ENCODE data around the gene UBL3. TPM values are rescaled to one million over a fixed set of nuclear protein-coding genes. Genes with fewer than 3 reads are reported as not detected.

UBL3 gene
- total and polyA plus RNA-seq, 10 of the 15 experiments (the other 5 are each of a cell fraction or from before 2014, with no cell fraction given) = 5.5 to 13.7 (median 10.6) TPM

GRCh38 chr13:29761160-29761559 is 89.3 kb downstream of the UBL3 start:
- no TSS peak for BruUV-seq (replicated peaks)
- intact Hi-C loops (cut with micrococcal nuclease; ENCODE audit: unreplicated experiment) = no loop called here
- FAIRE-seq (no peak), DNase-seq (ENCODE audit: low read depth, low spot score) (no peak), ATAC-seq (no peak)
- ChIA-PET SMC1A (ENCODE audit: uncharacterized antibody, unreplicated experiment) (interaction anchor here (1.4 to 5.3 kb wide), 3 partner anchors 9 to 353 kb away, joined by 4 to 35 read pairs (median 29); no protein-coding TSS in a partner anchor), CTCF (interaction anchor here (4.6 kb wide), 1 partner anchor 10 kb away, joined by 30 read pairs; no protein-coding TSS in a partner anchor), RAD21 (ENCODE audit: unreplicated experiment) (interaction anchor here (1.5 to 3.6 kb wide), 2 partner anchors 10 to 11 kb away, joined by 6 to 11 read pairs; no protein-coding TSS in a partner anchor), POLR2A (no interaction called here)
- Histone ChIP-seq H4K20me1 (ENCODE audit: control insufficient read depth, insufficient read depth) (no peaks in the 10 kb centered on the region), H2AFZ (ENCODE audit: control insufficient read depth, low read depth, low read length) (no peak overlapping the region), H3K4me1 (ENCODE audit: control insufficient read depth, insufficient read depth, low read length) (peaks cover 3% of the 10 kb centered on the region; the same call in 1 of the 2 replicates), H3K79me2 (ENCODE audit: control insufficient read depth, insufficient read depth, low read length) (no peaks in the 10 kb centered on the region), H3K27me3 (replicated peaks in 1 of 2; ENCODE audit: control insufficient read depth in 2 of 2, insufficient read depth in 2 of 2, low read length in 1 of 2) (no peaks in the 10 kb centered on the region), H3K9ac (ENCODE audit: control insufficient read depth, insufficient read depth, low read length) (no peak overlapping the region), H3K4me2 (ENCODE audit: control insufficient read depth, insufficient read depth) (no peak overlapping the region), H3K4me3 (no peak overlapping the region), H3K36me3 (ENCODE audit: control insufficient read depth in 2 of 2, insufficient read depth in 2 of 2, low read length in 1 of 2) (no peaks in the 10 kb centered on the region), H3K27ac (ENCODE audit: control insufficient read depth, insufficient read depth) (no peak overlapping the region), H3K9me3 (replicated peaks; ENCODE audit: control insufficient read depth, insufficient read depth, low read length) (no peaks in the 10 kb centered on the region)
- WGBS (ENCODE audit: insufficient coverage, insufficient replicate concordance, low lambda C conversion rate, missing lambda C conversion rate) = 73% methylated on average over 3 of the region's 3 CpGs
- in situ Hi-C loops (cut with MboI) = no loop called here
- TF ChIP-seq NR2F1 (conservative IDR thresholded peaks at IDR 0.05) (no peak), BCLAF1 (IDR thresholded peaks at IDR 0.05) (no peak), ZNF592 (IDR thresholded peaks at IDR 0.05) (no peak), PML (IDR thresholded peaks at IDR 0.05; ENCODE audit: low read length) (no peak), MEF2A (IDR thresholded peaks at IDR 0.05; ENCODE audit: insufficient read depth, low read depth, low read length) (no peak), CHD1 (IDR thresholded peaks at IDR 0.05; ENCODE audit: low read depth, low read length) (no peak), JUNB (IDR thresholded peaks at IDR 0.05) (no peak), E2F4 (IDR thresholded peaks at IDR 0.05; ENCODE audit: low read depth, low read length) (no peak)
